GM12864 (cell line): Measurements from ENCODE around the gene IRF2BPL.

Experiments
- DNase-seq: peaks from one replicate; pipeline ENCODE4 v3.0.0-alpha.2; 2011; ENCODE audit warnings: low read depth
- H3K4me3 ChIP-seq: 2 replicates; pipeline ENCODE4 v1.5.1; 2011; ENCODE audit warnings: mild to moderate bottlenecking, low read depth, low read length, control low read depth
- TF ChIP-seq, protein P1 (sequence below): IDR thresholded peaks from 2 replicates; pipeline ENCODE4 v1.5.1; 2011; ENCODE audit warnings: low read depth, mild to moderate bottlenecking, moderate library complexity, low read length, control low read depth, inconsistent platforms; ENCODE audit errors: missing control alignments

The IRF2BPL gene

DNA sequence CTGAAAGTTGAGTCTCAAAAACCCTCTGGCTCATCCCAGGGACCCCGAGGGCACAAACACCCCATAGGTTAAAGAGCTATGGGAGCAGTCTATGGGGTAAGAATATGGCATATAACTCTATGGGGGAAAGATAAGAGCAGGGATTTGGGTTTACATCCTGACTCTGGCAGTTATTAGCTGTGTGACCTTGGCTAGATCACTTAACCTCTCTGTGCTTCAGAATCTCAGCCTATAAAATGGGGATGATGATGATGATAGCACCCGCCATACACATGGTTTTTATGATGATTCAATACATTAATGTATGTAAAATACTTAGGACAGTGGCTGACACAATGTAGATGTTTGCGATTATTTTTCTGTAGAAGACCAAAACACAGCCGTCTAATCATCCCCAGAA, 26.2 kb downstream of the IRF2BPL start:
- no peak for DNase-seq
- no peak overlapping the region for H3K4me3 ChIP-seq
- TF ChIP-seq, protein P1, sequence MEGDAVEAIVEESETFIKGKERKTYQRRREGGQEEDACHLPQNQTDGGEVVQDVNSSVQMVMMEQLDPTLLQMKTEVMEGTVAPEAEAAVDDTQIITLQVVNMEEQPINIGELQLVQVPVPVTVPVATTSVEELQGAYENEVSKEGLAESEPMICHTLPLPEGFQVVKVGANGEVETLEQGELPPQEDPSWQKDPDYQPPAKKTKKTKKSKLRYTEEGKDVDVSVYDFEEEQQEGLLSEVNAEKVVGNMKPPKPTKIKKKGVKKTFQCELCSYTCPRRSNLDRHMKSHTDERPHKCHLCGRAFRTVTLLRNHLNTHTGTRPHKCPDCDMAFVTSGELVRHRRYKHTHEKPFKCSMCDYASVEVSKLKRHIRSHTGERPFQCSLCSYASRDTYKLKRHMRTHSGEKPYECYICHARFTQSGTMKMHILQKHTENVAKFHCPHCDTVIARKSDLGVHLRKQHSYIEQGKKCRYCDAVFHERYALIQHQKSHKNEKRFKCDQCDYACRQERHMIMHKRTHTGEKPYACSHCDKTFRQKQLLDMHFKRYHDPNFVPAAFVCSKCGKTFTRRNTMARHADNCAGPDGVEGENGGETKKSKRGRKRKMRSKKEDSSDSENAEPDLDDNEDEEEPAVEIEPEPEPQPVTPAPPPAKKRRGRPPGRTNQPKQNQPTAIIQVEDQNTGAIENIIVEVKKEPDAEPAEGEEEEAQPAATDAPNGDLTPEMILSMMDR, result no peak

DNA sequence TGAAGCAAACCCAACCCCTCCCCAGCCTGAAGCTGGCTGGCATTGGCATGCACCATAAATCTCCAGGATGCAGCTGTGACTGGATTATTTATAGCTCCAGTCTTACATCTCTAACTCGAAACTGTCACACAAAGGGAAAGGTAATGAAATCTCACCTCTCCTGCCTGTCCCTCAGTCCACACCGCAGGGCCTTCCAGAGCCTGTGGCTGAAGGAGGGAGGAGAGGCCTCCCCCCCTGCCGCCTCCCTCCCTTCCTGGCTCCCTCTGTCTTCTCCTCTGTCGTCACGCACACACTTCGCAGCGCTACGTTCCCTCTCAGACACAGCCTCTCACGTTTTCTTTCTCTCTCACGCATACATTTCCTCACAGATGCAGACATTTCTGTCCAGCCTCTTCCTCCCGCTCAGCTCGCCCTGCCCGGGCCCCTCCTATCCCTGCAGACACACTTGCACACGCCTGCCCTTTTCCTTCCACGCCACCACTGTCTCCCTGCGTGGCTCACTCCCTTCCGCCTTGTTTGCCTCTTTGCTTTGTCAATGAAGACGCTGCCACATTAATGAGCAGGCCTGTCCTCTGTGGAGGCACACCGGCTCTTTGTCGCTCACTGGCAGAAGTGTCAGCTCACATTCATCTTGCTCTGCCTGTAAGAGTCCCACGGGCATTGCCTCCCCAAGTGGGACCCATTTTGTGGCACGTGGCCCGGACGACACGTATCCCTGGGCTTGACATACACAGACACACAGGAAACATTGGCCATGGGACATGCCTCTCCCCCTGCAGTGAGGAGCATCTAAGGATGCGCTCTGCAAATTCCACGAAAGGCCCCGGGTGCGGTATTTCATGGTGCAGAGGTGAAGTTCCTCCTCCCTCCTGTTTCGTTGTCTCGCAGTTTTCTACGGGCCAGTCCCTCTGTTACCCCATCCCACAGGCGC, 27.9 kb downstream of the IRF2BPL start:
- TF ChIP-seq, protein P1, result no peak
- H3K4me3 ChIP-seq, result no peak overlapping the region
- DNase-seq, result no peak

DNA sequence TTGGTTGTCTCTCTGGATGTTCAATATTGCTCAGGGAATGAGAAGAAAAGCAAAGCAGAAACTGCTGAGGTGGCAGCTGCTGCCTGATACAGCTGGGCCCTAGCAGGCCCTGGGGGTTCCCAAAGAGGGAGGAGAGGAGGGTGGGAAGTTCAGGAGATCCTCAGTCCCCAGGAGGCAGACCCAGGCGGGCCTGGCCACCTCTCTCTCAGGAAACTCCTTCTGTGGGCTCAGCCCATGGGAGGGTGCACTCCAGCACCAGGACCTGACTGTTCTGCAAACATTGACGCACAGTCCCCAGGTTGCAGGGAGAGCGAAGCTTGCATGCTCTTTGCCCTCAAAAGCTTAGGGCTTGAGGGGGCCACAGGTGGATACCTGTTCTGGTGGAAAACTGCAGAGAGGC, 29.6 kb downstream of the IRF2BPL start:
- TF ChIP-seq, protein P1, result no peak
- H3K4me3 ChIP-seq, result no peak overlapping the region
- DNase-seq, result no peak

DNA sequence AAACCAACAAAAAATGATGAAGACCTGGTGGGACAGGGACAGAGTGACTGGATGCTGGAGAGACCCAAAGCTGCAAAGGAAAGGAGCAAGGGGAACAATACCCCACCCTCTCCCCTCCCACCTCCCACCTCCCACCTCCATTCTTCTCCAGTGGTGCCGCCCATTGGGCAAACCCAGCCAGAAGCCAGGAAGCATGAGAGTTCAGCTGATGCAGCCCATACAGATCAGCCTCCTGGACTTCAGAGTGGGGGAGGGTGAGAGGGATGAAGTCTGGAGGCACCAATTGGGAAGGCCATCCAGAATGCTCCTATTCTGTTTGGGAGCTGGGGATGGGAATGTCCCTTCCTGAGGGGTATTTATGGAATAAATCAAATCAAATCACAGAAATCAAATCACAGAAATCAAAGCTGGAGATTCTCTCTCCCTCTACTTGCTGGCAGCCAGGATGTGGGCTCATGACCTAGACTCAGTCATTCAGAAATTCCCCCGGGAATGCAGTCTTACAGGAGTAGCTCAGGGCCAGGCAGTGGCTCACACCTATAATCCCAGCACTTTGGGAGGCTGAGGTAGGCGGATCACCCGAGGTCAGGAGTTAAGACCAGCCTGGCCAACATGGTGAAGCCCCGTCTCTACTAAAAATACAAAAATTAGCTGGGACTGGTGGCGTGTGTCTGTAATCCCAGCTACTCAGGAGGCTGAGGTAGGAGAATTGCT, 31.1 kb downstream of the IRF2BPL start:
- no peak overlapping the region for H3K4me3 ChIP-seq
- TF ChIP-seq, protein P1, result no peak
- no peak for DNase-seq

DNA sequence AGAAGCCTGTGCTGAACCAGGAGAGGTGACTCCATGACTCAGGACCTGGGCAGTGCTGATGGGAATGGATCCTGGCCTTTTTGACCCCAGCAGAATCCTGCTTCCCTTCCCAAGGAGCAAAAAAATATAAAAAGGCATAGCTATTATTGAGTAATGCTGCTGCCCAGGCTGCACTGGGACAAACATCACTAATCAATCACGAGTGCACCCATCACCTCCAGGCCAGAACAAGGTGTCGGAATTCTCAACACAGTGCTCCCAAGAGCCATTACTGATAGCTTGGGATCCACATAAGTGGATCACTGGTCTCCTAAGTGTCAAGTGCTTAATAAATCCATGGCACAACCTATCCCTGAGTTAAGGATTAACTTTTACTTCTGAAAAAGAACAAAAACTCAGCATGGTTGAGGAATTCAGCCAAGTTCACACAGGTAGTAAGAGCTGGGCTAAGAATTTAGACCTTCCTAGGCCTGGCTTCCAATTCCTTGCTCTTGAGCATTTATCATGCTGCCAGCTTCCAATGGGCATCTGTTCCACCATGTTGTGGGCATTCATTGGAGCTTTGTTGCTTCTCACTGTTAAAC, 31.9 kb downstream of the IRF2BPL start:
- no peak overlapping the region for H3K4me3 ChIP-seq
- TF ChIP-seq, protein P1, result no peak
- DNase-seq, result no peak

DNA sequence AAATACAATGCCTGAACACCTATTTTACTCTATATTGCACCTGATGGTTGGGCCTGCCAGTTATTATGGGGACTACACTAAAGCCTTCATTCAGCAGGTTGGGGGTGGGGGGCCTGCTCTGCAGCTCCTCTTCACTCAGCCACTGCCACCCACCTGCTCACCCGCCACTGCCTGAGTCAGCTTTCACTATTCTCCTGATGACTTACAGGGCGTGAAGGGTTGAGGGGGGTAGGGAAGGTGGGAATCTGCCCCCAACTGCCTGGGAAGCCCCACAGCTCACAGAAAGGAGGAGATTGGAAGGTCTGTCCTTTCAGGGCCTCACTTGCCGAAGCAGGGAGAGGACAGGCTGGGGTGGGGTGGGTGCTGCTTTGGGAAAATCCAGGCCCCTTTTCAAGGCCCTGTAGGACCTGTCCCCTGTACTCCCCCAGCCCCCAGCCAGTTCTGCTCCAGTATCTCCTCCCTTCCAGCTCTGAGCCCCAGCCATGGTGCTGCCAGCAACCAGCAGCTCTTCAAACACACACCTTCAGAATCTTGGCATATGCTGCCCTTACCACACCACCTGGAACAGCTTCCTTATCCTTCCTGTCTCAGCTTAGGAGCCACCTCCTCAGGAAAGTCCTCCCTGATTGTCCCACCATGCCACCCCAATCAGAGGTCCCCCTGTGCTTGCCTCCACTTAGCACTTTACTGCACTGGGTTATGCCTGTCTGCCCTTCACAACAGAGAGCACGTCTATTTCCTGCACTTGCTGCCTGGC, 33.1 kb downstream of the IRF2BPL start:
- TF ChIP-seq, protein P1, result no peak
- DNase-seq, result no peak
- H3K4me3 ChIP-seq, result no peak overlapping the region
